NCI-H748 treated with DMSO at 0.1 percent for 48 hours (cell line): Measurements from ENCODE around the gene ANKRD52.
"Not testable (repeated sequence)": the region's sequence is repeated elsewhere in the genome, so short reads cannot be mapped to it uniquely, and the experiment has no call there.

Experiments used
- DNase-seq: peaks from one replicate; lab custom pipeline; 2025; lab: John Stamatoyannopoulos, UW

Gene ANKRD52

DNA sequence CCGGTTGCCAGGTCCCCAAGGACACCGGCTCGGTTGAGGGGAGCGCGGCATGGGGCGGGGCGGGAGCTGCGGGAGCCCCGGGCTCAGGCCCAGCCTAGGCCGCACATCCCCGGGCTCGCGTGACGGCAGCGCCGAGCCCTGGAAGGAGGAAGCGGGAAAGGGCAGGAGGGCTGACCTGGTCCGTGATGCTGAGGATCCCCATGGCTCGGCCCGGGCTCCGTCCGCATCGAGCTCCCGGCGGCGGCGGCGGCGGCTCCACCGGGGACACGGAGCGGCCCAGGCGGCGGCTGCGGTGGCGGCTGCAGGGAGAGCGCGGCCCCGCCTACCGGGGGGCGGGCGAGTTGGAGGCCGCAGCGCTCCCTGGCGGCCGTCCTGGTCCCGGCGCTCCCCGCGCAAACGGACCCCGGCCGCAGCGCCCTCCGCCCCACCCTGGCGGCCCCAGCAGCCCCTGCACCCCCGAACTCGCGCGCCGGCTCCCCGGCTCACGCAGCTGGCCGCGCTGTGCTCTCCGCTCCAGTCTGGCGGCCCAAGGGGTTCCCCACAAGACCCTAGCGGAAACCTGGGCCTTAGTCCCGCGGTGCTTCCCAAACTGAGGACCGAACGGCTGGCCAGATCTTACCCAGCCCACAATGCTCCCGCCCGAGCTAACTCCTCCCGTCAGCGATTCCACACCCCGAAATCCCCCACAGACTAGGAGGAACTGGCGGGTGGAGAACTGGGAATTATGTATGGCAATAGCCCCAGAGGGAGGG is at the start of gene ANKRD52:
Gene ANKRD52, minus strand, starts transcription at position 317 of the 752 bp plus-strand sequence. Its CDS starts 115 bp downstream, at position 202.
- peak; percentile 36 for DNase-seq

DNA sequence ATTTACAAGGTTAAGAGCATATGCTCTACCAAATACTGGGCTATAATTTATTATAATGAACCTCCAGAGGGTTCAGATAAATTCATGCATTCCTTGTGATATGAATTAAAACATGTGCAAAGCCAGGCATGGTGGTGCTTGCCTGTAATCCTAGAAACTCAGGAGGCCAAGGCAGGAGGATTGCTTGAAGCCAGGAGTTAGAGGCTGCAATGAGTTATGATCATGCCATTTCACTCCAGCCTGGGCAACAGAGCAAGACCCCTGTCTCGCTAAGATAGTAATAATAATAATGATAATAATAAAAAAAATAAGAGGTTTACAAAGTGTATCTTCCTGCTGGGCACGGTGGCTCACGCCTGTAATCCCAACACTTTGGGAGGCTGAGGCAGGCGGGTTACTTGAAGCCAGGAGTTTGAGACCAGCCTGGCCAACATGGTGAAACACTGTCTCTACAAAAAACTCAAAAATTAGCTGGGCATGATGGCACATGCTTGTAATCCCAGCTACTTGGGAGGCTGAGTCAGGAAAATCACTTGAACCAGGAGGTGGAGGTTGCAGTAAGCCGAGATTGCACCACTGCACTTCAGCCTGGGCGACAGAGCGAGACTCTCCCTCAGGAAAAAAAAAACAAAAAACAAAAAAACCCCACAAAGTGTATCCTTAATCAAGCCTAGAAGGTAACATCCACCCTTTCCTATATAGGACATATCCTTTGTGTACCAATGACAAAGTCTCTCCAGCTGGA is 49.2 kb upstream of the ANKRD52 start:
- DNase-seq: no peak

DNA sequence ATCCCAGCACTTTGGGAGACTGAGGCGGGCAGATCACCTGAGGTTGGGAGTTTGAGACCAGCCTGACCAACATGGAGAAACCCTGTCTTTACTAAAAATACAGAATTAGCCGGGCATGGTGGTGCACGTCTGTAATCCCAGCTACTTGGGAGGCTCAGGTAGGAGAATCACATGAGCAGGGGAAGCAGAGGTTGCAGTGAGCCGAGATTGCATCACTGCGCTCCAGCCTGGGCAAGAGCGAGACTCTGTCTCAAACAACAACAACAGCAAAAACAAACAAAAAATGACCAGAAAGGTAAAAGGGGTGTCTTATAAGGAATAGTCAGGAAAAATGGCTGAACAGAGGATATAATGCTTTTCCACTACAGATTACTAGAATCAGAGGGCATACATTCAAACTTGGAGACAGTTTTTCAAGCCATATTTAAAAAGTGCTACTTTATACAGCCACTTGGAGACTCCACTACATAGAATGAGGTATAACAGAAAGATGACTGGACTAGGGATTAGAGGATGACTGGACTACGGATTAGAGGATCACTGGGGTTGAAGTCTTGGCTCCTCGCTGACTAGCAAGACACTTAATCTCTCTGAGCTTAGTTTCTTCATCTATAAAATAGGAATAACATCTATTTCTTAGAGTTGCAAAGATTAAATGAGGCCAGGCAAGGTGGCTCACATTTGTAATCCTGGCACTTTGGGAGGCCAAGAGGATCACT is 46.8 kb upstream of the ANKRD52 start:
- no peak for DNase-seq

DNA sequence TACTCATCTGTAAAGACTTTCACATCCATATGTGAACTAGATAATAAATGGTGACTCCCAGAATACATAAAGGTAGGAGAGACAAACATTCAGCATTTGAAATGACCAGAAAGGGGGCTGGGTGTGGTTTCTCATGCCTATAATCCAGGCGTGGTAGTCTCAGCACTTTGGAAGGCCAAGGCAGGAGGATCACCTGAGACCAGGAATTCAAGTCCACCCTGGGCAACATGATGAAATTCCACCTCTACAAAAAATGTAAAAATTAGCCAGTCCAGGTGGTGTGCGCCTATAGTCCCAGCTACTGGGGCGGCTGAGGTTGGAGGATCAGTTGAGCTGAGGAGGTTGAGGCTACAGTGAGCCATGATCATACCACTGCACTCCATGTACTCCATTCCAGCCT is 46.1 kb upstream of the ANKRD52 start:
- DNase-seq: no peak

DNA sequence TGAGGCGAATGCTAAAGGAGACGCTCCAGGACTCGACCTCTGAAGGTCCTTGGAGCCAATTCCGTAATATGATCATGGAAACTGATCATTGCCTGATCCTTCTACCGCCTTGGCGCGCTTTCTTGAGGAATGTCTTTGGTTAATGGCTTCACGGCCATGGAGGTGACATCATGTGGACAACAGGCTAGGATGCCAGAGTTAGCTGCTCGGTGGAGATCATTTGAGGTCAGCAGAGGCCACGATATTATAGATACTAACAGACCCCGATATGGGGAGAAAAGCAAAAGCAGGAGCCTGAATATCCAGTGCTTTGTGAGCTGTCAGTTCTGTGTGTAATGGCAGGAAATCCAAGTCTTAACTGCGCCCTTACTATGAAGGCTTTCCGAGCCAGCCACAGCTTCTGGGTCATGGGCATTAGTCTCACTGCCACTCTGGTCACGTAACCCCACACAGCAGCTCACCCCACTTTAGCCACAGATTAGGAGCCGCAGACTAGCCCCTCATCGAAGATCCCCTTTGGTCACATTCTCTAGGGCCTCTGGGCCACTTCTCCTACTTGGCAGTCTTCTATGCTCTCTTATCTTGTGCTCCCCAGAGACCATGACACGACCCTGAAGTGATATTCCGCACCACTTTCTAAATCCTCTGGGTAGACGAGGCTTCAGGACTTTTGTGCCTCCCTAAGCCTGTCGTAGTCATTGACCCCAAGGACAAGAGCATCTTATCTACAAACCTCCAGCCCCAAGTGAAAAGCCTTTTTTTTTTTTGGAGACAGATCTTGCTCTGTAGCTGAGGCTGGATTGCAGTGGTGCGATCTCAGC is 42.7 kb upstream of the ANKRD52 start:
- DNase-seq: peak; percentile 30

DNA sequence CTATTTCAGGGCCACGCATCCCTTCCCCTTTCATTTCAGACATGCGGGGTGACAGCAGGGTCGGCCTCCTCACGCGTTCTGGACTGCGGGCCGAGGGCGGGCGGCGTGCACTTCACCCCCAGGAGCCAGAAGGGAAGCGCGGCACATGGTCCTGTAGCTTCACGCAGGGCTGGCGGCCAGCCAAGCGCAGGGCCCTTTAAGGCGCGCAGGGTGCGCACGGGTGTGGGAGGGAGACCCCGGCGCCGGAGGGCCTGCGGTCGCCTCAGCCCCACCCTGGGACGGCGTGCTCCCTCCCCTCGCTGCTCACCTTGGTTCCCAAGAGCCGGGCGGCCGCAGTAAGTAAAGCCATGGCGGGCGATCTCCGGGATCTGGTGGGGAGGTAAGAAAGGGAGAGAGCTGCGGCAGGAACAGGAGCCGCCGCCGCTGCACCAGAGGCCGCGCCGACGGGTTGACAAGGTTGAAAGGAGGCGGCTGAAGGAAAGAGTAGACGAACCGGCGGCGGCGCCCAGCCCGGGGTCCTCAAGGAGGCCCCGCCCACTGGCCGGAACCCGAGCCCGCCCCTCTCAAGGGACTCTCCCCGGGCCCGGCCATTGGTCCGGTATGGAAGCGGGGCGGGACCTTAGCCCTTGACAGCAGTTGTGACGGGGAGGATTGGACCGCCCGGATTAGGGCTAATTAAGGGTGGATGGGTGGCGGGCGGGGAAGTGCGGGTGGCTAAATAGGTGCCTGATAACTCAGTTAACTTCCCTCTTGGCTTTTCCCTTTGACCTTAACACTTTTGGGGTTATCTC is 41.9 kb upstream of the ANKRD52 start, which contains the start of gene CS:
Gene CS, minus strand, starts transcription at position 478 of the 791 bp plus-strand sequence. Its CDS starts 129 bp downstream, at position 349.
- peak; percentile 95 for DNase-seq

DNA sequence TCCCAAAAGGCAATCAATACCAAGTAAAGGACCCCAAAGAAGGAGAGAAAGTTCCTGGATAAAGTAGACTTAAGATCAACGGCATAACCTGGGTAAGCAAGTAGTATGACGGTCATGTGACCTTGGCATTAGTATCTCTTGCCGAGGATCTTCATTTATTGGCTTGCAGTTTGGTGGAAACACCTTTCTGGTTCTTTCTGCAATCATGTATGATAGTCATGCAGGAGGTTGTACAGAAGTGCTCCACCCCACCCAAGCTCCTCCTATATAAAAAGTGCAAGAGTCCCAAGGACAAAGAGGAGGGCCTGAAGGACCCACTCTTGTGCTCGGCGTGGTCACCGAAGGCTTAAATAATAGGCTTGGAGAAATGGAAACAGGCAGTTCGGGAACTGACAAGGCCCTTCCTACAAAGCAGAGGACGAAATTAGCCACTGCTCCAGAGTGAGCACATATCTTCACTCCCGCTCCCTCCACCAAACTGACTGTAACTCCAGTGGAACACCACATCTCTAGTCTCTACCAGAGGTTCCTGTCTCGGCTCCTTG is 41.2 kb upstream of the ANKRD52 start:
- no peak for DNase-seq

DNA sequence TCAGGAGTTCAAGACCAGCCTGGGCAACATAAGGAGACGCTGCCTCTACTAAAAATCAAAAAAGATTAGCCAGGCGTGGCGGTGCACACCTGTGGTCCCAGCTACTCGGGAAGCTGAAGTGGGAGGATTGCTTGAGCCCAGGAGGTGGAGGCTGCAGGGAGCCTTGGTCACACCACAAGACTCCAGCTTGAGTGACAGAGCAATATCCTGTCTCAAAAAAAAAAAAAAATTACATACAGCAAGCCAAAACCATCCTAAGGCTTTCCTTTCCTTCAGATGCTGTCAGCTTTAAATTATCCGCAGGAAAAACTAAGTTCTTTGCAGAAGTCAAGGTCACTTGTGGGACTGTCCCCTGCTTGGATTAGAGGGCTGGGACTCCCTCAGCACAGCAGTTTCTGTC is 40.6 kb upstream of the ANKRD52 start:
- no peak for DNase-seq

DNA sequence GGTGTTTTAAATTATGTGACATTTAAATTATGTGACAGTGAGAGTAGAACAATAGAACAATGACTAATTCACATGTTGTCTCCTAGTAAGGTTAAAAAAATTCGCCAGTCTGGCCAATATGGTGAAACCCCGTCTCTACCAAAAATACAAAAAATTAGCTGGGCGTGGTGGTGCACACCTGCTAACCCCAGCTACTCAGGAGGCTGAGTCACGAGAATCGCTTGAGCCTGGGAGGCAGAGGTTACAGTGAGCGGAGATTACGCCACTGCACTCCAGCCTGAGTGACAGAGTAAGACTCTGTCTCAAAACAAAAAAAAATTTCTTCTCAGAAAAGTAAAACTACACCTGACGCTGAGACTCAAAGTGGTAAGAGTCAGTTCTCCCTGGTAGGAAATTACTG is 39.2 kb upstream of the ANKRD52 start:
- DNase-seq: no peak

DNA sequence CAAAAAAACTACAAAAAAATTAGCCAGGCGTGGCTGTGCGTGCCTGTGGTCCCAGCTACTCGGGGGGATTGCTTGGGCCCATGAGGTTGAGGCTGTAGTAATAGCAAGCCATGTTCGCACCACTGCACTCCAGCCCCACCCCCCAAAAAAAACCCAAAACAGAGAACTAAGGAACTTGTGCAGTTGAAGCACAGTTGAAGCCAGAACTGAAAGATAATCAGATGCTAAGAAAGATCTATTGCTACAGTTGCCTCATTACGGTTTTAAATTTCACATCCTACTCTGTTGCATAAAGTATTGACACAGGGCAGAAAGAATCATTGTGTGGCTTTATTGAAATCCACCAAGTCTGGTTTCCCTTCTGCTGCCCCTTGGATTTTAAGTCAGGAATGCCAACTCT is 38.1 kb upstream of the ANKRD52 start:
- no peak for DNase-seq

DNA sequence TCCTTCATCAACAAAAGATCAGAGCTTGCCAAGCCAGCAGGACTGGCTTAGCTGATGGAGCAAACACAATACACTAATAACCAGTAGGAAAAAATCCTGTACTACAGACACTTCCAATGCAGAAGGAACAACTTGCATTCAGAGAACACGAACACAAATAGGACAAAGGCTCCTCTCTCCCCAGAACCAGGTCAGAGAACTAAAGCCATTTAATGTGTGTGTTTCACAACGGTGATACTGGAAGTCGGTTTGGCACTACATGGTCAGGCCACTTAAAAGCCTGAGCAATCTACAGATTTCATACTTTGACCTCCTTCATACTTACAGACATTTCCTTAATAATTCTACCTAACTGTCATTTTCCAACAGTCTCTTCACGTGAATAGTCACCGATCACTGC is 35.6 kb upstream of the ANKRD52 start:
- DNase-seq: no peak

DNA sequence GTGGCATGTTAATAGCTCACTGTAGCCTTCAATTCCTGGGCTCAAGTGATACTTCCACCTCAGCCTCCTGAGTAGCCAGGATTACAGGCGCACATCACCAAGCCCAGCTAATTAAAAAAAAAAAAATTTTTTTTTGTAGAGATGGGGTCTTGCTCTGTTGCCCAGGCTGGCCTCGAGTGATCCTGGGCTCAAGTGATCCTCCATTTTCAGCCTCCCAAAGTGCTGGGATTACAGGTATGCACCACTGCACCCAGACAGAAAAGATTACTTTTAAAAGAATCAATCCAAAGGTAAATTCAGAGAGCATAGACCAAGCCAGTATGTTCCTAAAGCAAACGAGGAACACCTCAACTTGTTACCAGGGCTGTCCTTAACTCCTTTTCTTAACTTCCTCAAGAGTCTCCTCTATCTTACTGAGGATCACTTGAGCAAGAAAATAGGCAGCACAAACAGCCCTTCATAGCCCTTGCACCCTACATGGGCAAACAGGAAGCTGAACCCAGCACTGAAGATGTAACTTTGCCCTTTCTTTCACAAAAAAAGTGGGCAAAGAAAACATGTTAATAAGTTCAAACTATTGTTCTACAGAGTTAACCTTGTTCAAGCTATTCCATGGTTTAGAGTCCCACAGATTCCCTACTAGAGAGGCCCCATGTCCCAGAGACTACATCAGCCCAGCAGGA is 30.7 kb upstream of the ANKRD52 start:
- DNase-seq: no peak

DNA sequence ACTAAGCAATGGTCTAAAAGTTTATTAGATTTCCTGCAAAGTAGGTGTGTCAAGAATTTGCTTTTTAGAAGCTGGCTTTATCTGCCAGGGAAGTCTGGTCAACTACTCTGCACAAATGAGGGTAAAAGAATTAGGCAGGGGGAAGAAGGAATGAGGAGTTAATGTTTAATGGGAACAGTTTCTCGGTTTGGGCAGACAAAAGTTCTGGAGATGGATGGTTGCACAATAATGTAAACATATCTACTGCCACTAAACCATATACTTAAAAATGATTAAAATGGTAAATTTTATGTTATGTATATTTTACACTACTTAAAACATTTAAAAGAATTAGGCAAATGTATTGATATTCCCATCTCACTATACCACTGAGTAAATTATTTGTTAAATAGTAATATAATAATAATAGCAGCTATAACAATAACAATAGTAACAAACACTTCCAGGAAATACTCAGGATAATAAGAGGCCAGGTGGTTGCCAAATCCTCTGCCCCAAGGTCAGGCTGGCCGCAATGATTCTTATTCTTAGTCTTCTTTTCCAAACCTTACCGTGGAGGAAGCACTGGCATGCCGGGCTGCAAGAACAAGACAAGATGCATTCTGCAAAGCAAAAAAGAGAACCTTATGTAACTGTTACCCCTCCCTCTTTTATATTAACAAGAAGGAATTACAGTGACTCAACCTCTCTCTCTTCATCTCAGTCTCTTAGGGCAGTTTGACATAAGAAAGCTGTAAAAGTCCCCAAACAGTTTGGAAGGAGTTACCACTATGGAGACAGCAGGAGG is 28.1 kb upstream of the ANKRD52 start:
- DNase-seq: no peak

DNA sequence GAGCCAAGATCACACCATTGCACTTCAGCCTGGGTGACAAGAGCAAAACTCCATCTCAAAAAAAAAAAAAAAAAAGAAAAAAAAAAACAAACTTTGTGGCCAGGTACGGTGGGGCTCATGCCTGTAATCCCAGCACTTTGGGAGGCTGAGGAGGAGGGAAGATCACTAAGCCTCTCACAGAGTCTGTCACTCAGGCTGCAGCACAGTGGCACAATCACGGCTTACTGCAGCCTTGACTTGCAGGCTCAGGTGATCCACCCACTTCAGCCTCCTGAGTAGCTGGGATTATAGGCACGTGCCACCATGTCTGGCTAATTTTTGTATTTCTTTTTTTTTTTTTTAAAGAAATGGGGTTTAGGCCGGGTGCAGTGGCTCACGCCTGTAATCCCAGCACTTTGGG is 26.1 kb upstream of the ANKRD52 start:
- not testable (repeated sequence) for DNase-seq

DNA sequence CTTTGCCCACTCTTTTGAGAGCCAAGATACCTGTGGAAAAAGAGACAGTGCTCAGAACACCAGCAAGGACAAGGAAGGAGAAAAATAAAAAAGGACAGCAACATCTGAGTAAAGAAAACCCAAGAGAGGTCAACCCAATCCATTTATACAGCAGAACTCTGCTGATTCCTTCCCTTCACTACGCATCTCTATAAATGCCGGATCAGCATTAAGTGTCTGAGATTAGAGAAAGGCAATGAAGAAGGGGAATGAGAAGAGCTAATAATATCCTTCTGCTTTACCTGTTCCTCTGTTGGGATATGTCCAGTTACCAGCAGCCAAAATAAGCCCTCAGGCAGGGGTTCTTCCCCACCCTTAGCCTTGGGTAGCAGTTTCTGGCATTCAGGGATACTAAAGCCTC is 24.4 kb upstream of the ANKRD52 start:
- DNase-seq: no peak

DNA sequence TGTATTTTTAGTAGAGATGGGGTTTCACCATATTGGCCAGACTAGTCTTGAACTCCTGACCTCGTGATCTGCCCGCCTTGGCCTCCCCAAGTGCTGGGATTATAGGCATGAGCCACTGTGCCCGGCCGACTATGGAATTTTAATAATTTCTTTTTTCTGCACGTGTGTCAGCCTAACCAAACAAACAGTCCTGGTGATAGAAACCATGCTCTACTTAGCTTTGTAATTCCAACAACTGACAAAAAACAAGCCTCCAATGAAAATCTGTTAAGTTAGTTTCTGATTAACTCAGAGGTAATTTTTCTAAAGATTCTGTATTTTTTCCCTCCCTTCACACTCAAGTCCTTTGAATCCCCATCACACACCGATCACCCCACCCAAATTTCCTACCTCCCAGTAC is 23.8 kb upstream of the ANKRD52 start:
- no peak for DNase-seq

DNA sequence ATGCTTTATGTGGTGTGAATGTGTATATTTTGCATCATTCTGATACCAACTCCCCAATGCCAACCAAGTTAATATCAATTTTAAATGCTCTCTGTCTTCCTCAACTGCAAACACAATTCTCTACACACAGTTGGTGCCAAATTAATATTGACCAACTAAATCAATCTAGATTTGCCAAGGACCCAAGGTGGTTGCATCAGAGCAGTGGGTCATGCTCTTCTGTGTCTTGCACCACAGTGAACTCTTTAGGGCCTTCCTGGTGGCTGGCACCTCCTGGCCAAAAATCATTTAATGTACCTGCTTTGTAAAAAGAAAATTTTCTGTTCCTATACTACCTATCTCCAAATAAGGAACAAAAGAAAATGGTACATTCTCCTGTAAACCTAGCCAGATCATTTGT is 22.7 kb upstream of the ANKRD52 start:
- no peak for DNase-seq

DNA sequence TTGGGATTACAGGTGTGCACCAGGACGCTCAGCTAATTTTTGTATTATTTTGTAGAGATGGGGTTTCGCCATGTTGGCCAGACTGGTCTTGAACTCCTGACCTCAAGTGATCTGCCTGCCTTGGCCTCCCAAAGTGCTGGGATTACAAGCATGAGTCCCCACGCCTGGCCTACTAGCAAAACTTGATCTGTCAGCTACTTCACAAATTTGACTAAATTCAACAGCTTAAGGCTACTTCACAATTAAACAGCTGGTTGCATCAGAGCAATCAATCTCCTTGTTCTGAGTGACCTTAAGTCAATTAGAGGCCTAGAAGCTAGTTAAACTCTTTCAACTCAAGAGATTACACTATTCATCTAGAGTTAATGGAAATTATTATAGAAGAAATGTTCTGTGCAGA is 20.7 kb upstream of the ANKRD52 start:
- DNase-seq: no peak

DNA sequence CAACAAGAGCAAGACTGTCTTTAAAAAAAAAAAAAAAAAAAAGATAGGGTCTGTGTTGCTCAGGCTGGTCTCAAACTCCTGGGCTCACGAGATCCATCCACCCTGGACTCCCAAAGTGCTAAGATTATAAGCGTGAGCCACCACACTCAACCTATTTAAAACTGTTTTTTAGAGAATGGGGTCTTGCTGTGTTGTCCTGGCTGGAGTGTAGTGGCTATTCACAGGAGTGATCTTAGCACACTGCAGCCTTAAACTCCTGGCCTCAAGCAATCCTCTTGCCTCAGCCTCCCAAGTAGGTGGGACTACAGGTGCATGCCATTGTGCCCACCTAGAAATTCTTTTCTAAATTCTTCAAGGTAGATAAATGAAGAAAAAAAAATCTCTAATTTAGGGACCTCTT is 16.1 kb upstream of the ANKRD52 start:
- no peak for DNase-seq
